ENCODE measurements around the gene CTTNBP2NL.

Gene CTTNBP2NL

DNA sequence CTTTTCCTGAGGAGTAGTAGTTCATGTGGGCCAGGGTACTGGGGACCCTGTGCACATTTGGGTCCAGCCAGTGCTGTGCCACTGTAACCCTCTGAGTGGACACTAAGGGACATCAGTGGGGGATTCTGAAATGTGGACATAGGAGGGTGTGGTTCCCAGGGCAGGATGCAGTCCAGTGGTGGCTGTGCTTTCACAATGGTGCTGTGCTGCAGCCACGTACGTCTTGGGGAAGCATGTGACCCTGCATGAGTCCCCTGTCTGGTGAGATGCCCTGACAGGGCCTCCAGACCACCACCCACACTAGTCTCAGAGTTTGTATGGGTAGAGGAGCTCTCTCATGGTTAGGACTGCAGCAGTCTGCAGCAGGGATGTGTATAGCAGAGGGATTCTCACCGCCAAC lies 75.0 kb downstream of the CTTNBP2NL start (continued):
- TF ChIP-seq ZNF19 (tag by site-specific recombination; IDR thresholded peaks at IDR 0.05; ENCODE audit: low read depth) (no peak), ZNF112 (tag by site-specific recombination; IDR thresholded peaks at IDR 0.05) (no peak), ZNF549 (tag by site-specific recombination; IDR thresholded peaks at IDR 0.05) (no peak), ZNF366 (tag by site-specific recombination; conservative IDR thresholded peaks at IDR 0.05) (no peak), ZFP69B (tag by site-specific recombination; IDR thresholded peaks at IDR 0.05) (no peak)

GRCh38 chr1:112472142-112472541 lies 76.1 kb downstream of the CTTNBP2NL start:
- Histone ChIP-seq H3K4me1 (ENCODE audit: control insufficient read depth, insufficient read depth, low read length) (no peaks in the 10 kb centered on the region), H3K9me3 (ENCODE audit: control insufficient read depth, insufficient read depth, low read depth, low read length) (no peaks in the 10 kb centered on the region), H3K4me3 (ENCODE audit: low read depth, low read length) (no peak overlapping the region), H3K36me3 (ENCODE audit: control insufficient read depth in 2 of 2, insufficient read depth in 1 of 2, low read length in 2 of 2) (no peaks in the 10 kb centered on the region), H3K27ac (ENCODE audit: extremely low read depth, low read depth, low read length) (no peak overlapping the region)
- ChIA-PET CTCF (interaction anchor here (0.6 to 1.0 kb wide), 2 partner anchors 16 to 81 kb away, joined by 3 read pairs; no protein-coding TSS in a partner anchor), POLR2A (interaction anchor here (0.7 kb wide), 1 partner anchor 275 kb away, joined by 3 read pairs; no protein-coding TSS in a partner anchor)
- TF ChIP-seq ZNF664 (tag by site-specific recombination; IDR thresholded peaks at IDR 0.05) (no peak), ZNF544 (tag by site-specific recombination; IDR thresholded peaks at IDR 0.05) (no peak), ZNF433 (tag by site-specific recombination; IDR thresholded peaks at IDR 0.05; ENCODE audit: low read depth) (no peak), GLI4 (tag by site-specific recombination; IDR thresholded peaks at IDR 0.05) (no peak), ZBTB6 (tag by site-specific recombination; IDR thresholded peaks at IDR 0.05) (no peak), SETDB1 (IDR thresholded peaks at IDR 0.05; ENCODE audit: insufficient read length, low read length) (no peak), GLI2 (tag by site-specific recombination; IDR thresholded peaks at IDR 0.05; ENCODE audit: borderline replicate concordance, low read depth) (no peak), ZNF341 (tag by site-specific recombination; IDR thresholded peaks at IDR 0.05; ENCODE audit: low read depth) (no peak), TSHZ1 (tag by site-specific recombination; IDR thresholded peaks at IDR 0.05; ENCODE audit: borderline replicate concordance) (no peak), ZSCAN23 (tag by site-specific recombination; IDR thresholded peaks at IDR 0.05) (no peak), ZNF324 (tag by site-specific recombination; IDR thresholded peaks at IDR 0.05) (no peak)

DNA sequence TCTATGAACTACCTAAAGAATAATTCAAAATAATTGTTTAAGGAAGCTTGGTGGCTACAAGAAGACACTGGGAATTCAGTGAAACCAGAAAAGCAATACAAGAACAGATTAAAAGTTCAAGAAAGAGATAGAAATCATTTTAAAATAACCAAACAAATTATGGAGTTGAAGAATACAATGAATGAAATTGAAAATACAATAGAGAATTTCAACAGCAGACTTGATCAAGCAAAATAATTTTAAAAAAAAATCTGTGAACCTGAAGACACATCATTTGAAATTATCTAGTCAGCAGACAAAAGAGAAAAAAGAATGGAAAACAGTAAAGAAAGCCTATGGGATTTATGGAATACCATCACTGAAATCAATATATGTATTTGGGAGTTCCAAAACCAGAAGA lies 81.5 kb downstream of the CTTNBP2NL start:
- TF ChIP-seq, protein P1, sequence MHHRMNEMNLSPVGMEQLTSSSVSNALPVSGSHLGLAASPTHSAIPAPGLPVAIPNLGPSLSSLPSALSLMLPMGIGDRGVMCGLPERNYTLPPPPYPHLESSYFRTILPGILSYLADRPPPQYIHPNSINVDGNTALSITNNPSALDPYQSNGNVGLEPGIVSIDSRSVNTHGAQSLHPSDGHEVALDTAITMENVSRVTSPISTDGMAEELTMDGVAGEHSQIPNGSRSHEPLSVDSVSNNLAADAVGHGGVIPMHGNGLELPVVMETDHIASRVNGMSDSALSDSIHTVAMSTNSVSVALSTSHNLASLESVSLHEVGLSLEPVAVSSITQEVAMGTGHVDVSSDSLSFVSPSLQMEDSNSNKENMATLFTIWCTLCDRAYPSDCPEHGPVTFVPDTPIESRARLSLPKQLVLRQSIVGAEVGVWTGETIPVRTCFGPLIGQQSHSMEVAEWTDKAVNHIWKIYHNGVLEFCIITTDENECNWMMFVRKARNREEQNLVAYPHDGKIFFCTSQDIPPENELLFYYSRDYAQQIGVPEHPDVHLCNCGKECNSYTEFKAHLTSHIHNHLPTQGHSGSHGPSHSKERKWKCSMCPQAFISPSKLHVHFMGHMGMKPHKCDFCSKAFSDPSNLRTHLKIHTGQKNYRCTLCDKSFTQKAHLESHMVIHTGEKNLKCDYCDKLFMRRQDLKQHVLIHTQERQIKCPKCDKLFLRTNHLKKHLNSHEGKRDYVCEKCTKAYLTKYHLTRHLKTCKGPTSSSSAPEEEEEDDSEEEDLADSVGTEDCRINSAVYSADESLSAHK (tag by site-specific recombination; IDR thresholded peaks at IDR 0.05) = no peak
- TF ChIP-seq OSR2 (tag by site-specific recombination; IDR thresholded peaks at IDR 0.05) (no peak), SETDB1 (IDR thresholded peaks at IDR 0.05; ENCODE audit: insufficient read length, low read length) (peak; percentile 44)
- H3K4me1 ChIP-seq (ENCODE audit: control insufficient read depth, insufficient read depth, low read length) = no peaks in the 10 kb centered on the region
- POLR2A ChIA-PET = no interaction called here
- no peak overlapping the region for H3K4me3 ChIP-seq (ENCODE audit: low read depth, low read length)
- CTCF ChIA-PET = interaction anchor here (0.6 to 2.1 kb wide), 5 partner anchors 9 to 136 kb away, joined by 3 to 7 read pairs (median 3); no protein-coding TSS in a partner anchor
- no peak overlapping the region for H3K27ac ChIP-seq (ENCODE audit: extremely low read depth, low read depth, low read length)
- no peaks in the 10 kb centered on the region for H3K9me3 ChIP-seq (ENCODE audit: control insufficient read depth, insufficient read depth, low read depth, low read length)
- no peaks in the 10 kb centered on the region for H3K36me3 ChIP-seq (ENCODE audit: control insufficient read depth in 2 of 2, insufficient read depth in 1 of 2, low read length in 2 of 2)

All from HEK293 (cell line).